ENCODE results near the gene CCDC197.

DNA sequence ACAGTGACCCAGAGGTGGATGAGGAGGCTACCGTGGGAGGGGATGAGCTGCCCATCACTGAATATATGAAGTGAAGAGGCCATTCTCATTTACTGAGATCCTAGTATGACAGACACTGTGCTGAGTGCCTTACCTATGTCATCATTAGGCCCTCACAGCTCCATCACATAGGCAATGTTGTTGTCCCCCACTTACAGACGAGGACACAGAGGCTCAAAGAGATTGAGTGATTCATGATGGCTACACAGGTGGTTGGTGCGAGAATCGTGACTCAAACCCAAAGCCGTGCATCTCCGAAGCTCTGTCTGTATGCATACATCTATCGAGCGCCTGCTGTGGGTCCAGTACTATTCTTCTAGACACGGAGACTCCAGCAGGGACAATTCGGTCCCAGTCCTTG is 5.9 kb upstream of the CCDC197 start:
- no peak for TF ChIP-seq POLR2A (IDR thresholded peaks at IDR 0.05; ENCODE audit: low read depth, low read length)
- TF ChIP-seq TAF1 (IDR thresholded peaks at IDR 0.05; ENCODE audit: borderline replicate concordance, low read depth, low read length) = no peak
